ENCODE results near the gene ADCY5.

Gene ADCY5

GRCh38 chr3:123385001-123385401 is 63.9 kb downstream of the ADCY5 start:
- TF ChIP-seq, protein P1, sequence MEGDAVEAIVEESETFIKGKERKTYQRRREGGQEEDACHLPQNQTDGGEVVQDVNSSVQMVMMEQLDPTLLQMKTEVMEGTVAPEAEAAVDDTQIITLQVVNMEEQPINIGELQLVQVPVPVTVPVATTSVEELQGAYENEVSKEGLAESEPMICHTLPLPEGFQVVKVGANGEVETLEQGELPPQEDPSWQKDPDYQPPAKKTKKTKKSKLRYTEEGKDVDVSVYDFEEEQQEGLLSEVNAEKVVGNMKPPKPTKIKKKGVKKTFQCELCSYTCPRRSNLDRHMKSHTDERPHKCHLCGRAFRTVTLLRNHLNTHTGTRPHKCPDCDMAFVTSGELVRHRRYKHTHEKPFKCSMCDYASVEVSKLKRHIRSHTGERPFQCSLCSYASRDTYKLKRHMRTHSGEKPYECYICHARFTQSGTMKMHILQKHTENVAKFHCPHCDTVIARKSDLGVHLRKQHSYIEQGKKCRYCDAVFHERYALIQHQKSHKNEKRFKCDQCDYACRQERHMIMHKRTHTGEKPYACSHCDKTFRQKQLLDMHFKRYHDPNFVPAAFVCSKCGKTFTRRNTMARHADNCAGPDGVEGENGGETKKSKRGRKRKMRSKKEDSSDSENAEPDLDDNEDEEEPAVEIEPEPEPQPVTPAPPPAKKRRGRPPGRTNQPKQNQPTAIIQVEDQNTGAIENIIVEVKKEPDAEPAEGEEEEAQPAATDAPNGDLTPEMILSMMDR (IDR thresholded peaks at IDR 0.05; ENCODE audit: insufficient read depth, low read depth, low read length, missing control alignments): no peak
- DNase-seq (ENCODE audit: low read depth): no peak
- H3K4me3 ChIP-seq (ENCODE audit: low read length): no peak overlapping the region

- TF ChIP-seq, protein P1 (IDR thresholded peaks at IDR 0.05; ENCODE audit: insufficient read depth, low read depth, low read length, missing control alignments): no peak
- no peak overlapping the region for H3K4me3 ChIP-seq (ENCODE audit: low read length)
- DNase-seq (ENCODE audit: low read depth): no peak
Observed at GRCh38 chr3:123384256-123384655, 64.6 kb downstream of the ADCY5 start.

- H3K4me3 ChIP-seq (ENCODE audit: low read length): no peak overlapping the region
- DNase-seq (ENCODE audit: low read depth): no peak
- TF ChIP-seq, protein P1 (IDR thresholded peaks at IDR 0.05; ENCODE audit: insufficient read depth, low read depth, low read length, missing control alignments): no peak
Observed at GRCh38 chr3:123383091-123384053, 65.5 kb downstream of the ADCY5 start.

GRCh38 chr3:123380261-123380660 is 68.6 kb downstream of the ADCY5 start:
- DNase-seq (ENCODE audit: low read depth): no peak
- TF ChIP-seq, protein P1 (IDR thresholded peaks at IDR 0.05; ENCODE audit: insufficient read depth, low read depth, low read length, missing control alignments): no peak
- no peak overlapping the region for H3K4me3 ChIP-seq (ENCODE audit: low read length)

DNA sequence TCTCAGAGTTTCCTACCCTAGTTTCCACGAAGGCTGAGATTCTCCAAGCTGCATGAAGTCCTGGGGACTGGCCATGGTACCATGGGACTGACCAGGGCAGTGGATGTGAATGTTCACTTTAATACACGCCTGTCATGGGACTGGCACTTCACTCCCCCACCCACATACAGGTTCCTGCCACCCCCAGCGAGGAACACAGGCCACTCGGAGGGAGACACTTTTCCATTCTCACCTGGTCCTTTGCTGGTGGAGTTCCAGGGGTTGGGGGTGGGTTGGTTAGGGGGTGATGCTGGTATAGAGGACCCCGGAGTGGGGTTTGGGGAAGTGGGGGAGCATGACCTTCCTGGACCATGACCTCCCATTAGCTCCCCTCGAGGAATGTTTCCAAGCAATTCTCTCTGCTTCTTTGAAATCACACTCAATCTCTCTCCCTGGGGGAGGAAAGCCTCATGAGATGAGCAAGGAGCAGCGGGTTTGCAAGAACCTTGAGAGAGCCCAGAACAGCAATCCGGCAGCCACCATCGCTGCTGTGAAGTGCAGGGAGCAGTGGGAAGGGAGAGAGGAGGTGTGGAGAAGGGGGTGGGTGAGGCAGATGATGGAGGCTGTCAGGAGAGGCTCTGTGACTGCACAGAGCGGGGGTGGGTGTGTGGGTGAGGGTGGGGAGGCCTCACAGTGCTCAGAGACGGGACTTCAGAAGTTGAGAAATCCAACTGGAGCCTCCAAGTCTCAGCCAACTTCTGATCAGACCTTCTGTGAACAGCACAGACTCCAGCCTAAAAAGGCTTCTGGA is 69.7 kb downstream of the ADCY5 start:
- DNase-seq (ENCODE audit: low read depth): no peak
- TF ChIP-seq, protein P1 (IDR thresholded peaks at IDR 0.05; ENCODE audit: insufficient read depth, low read depth, low read length, missing control alignments): no peak
- no peak overlapping the region for H3K4me3 ChIP-seq (ENCODE audit: low read length)

- DNase-seq (ENCODE audit: low read depth): no peak
- no peak overlapping the region for H3K4me3 ChIP-seq (ENCODE audit: low read length)
- TF ChIP-seq, protein P1 (IDR thresholded peaks at IDR 0.05; ENCODE audit: insufficient read depth, low read depth, low read length, missing control alignments): no peak
Observed at GRCh38 chr3:123378409-123378915, 70.4 kb downstream of the ADCY5 start.
